GM12891 (cell line): ENCODE results near the gene COL20A1.

ENCODE experiments used
- POLR2A ChIP-seq: IDR thresholded peaks from 2 replicates; pipeline ENCODE4 v1.6.1; 2011; ENCODE audit warnings: low read depth, low read length, control low read depth
- POLR2AphosphoS5 ChIP-seq: IDR thresholded peaks from 2 replicates; pipeline ENCODE4 v1.6.1; 2011; ENCODE audit warnings: low read depth, low read length, control low read depth
- SPI1 ChIP-seq: IDR thresholded peaks from 2 replicates; pipeline ENCODE4 v1.6.1; 2011; ENCODE audit warnings: low read depth, low read length, control low read depth

GRCh38 chr20:63362436-63363009, 69.5 kb downstream of the COL20A1 start:
- TF ChIP-seq POLR2A = no peak
- TF ChIP-seq SPI1 = no peak
- TF ChIP-seq POLR2AphosphoS5 = no peak
